GM19099 (cell line): ENCODE data around the gene MGAT5.

Experiments
- POLR2A ChIP-seq: IDR thresholded peaks from 3 replicates; pipeline ENCODE4 v1.6.1; 2011; ENCODE audit warnings: low read depth; ENCODE audit not compliant: insufficient read length; ENCODE audit errors: extremely low read depth

The MGAT5 gene

DNA sequence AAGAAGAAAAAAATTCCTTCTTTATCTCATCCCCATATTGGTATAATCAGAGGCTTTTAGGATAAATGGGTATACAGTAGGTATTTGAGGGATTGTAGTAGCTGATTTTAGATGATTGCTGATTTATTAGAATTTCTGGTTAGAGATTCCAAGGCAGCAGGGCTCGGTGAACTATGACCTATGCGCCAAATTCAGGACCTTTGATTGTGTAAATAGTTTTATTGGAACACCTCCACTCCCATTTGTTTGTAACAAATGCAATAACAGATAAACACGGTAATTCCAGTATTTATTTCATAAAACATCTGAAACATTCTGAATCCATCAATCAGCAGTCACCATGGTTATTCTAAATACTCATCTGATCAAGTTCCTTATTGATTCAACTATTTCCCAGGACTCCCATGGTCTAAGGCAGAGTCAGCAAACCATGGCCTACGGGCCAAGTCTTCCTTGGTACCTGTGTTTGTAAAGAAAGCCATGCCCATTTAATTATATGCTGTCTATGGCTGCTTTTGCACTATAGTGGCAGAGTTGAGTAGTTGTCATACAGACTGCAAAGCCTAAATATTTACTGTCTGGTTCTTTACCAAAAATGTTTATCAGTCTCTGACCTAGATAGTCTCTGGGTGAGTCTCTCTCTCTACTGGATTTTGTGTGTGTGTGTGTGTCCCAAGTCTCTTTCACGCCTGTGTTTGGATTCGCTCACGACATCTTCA lies 4.3 kb downstream of the MGAT5 start:
- no peak for TF ChIP-seq POLR2A

DNA sequence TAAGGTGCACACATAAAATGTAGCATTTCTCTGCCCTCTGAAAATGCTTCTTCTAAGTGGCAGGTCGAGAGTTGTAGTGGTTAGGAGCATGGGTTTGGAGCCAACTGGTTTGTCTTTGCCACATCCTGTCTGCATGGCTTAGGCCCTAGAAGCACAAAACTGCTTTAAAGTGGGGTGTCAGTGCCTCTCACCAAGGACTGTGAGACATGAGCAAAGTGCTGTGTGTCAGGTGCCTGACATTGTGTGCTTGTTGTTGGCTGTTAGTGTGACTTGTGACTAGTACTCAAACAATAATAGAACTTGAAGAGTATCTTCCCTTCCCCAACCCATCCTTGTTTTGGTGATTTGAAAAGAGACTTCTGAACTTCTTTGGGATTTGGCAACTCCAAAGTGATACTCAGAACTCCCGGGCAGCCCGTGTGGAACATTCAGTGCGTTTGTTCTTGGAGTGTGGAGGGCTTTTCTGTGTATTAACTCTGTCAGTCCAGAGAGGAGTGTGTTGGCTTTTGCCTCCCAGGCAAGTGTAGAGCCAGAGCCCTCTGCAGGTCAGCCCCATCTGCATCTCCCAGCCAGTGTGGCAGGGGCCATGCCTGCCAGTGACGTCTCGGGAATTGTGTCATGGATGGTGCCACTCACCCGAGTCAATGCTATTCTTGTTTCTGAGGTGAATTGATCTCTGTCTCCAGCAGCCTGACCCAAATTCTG lies 5.0 kb downstream of the MGAT5 start:
- no peak for TF ChIP-seq POLR2A

- no peak for TF ChIP-seq POLR2A
Measured at GRCh38 chr2:134259571-134259970, 5.7 kb downstream of the MGAT5 start.

DNA sequence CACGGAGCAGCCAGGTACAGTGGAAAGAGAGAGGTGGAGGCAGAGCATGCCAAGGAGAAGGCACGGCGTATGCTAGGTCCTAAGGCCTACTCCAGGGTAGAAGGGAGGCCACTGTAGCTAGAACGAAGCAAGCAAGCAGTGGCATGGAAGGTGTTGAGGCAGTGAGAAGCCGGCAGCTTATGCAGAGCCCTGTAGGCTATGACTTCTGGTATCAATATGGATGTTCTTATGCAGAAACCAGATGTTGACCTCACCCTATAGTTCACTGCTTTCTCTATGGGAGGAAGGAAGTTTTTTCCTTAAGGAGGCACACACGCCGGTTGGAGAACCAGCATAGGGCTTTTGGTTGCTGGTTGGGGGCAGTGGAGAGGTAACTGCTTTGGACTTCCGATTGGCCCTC lies 6.1 kb downstream of the MGAT5 start:
- TF ChIP-seq POLR2A, result no peak

DNA sequence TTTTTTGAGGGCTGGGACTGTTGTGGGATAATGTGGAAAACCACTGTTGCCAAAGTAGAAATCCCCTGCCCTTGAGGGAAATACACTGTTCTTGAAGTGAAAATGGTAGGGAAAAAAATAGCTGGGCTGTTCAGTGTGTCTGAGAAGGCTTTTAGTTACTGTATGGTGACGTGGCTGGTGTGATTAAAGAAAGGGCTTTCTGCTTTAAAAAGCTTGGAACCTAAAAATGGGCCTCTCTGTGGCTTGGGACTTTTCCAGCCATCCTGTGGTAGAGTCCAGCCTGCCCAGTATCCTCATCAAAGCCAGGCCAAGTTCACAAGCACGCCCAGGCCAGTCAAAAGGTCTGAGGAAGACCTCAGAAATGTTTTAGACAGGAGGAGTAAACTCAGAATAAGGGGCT lies 6.8 kb downstream of the MGAT5 start:
- TF ChIP-seq POLR2A, result no peak

GRCh38 chr2:134261398-134262131 lies 7.7 kb downstream of the MGAT5 start:
- TF ChIP-seq POLR2A, result no peak

DNA sequence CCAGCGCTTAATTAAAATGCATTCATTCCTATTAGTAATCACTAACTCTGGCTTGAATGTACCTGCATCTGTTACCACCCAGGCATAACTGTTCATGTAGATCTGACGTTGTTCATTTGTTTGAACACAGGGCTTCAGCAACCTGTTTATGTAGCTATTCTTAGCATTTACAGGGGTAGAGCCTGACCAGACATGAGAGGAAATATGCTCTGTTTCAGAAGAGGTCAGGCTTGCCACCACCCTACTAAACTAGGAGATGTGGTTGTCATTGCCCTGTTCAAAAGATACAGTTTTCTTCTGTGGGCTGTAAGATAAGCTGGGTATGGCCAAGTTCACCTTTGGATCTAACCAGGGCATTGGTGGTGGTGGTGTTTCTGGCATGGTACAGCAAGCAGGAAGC lies 8.8 kb downstream of the MGAT5 start:
- TF ChIP-seq POLR2A, result no peak

GRCh38 chr2:134268265-134268664 lies 14.4 kb downstream of the MGAT5 start:
- no peak for TF ChIP-seq POLR2A

- no peak for TF ChIP-seq POLR2A
Measured at GRCh38 chr2:134269230-134269629, 15.4 kb downstream of the MGAT5 start.

DNA sequence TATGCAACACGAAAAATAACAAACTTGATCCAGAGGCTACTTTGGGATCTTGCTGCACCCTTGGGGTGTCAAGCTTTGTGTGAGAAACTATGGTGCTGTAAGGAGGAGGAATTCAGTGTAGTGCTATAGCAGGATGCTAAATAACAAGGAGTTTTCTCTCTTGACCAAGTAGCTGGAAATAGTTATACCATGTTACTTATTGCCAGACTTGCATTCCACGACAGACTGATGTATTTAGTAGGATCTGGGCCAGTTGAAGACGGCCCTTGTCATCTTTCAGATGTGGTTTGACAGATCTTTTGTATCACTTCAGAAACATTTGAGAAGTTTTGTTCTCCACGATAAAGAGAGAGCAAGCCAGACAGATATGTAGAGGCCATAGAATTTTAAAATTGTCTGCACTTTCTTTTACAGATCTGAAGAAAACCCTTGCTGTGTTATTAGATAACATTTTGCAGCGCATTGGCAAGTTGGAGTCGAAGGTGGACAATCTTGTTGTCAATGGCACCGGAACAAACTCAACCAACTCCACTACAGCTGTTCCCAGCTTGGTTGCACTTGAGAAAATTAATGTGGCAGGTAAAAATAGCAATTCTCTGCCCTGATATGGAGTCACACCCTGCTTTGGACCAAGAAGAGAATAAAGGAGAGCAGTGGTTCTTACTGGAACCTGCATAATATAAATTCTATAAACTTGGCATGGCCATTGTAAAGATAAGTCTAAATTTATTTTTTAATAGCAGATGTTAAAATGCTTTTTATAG lies 16.3 kb downstream of the MGAT5 start:
- TF ChIP-seq POLR2A, result no peak

- no peak for TF ChIP-seq POLR2A
Measured at GRCh38 chr2:134271758-134272157, 17.9 kb downstream of the MGAT5 start.

DNA sequence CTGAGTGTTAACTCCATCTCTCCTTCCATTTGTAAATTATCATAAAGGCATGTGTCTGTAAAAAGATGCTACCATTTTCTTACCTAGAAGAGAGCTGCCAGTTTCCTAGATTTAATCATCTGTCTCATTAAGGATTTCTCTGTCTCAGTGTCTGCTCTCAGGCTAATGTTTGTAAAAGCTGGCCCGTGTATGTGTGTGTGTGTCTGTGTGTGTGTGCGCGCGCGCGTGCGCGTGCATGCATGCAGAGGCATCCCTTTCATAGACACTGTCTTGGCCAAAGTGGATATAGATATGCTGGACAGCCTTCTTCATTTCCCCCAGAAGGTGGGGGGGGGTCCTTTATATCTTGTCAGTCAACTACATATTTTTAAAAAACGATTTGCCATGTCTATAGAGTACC lies 18.9 kb downstream of the MGAT5 start:
- TF ChIP-seq POLR2A, result no peak

DNA sequence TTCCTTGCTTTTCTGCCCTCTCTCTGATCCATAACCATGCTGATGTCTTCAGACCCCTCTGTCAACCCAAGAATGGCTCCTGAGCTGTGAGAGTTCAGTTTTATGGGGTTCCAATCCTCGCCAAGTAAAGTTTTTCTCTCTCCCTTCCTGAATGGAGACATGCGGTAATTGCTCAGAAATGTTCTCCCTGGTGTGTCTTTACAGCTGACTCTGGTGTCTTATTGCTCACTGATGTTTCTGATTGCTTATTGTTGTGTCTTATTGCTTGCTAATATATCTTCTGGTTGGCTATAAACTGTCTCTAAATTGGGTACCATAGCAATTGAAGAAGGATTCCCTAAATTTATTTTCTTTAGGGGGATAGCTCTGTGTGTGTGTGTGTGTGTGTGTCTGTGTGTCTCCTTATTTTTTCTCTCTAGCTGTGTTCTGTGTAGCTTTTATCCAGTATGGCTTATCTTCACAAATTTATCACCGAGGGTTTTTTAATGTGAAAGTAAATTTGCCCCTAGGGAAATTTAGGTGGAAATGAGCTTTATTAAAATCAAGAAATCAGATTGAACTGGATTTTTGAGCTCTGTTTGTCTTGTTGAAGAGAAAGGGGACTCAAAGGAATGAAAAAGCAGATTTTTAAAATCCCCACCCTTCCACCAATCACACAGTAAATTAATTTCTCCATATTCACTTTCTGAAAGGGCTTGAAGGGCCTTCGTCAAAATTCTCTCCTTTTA lies 19.5 kb downstream of the MGAT5 start:
- no peak for TF ChIP-seq POLR2A

- TF ChIP-seq POLR2A, result no peak
Measured at GRCh38 chr2:134274121-134274520, 20.2 kb downstream of the MGAT5 start.
